Testis (tissue), 3 donors: ENCODE measurements around the gene LRPAP1. TPM values are rescaled to one million over a fixed set of nuclear protein-coding genes. Genes with fewer than 3 reads are reported as not detected.
"Not testable (repeated sequence)": the region's sequence is repeated elsewhere in the genome, so short reads cannot be mapped to it uniquely, and the experiment has no call there.

ENCODE experiments used
- DNase-seq: peaks from one replicate; pipeline ENCODE4 v3.0.0-alpha.2; 2019
- H3K27ac ChIP-seq, 2 donors: fragments of 200-600 bp; sonication (generic); one replicate each; pipeline ENCODE4 v1.5.1; 2019
- H3K27me3 ChIP-seq: fragments of 200-600 bp; sonication (generic); one replicate; pipeline ENCODE4 v1.5.1; 2019
- H3K36me3 ChIP-seq: fragments of 200-600 bp; sonication (generic); one replicate; pipeline ENCODE4 v1.5.1; 2017; ENCODE audit warnings: low read depth; ENCODE audit errors: missing control alignments
- H3K4me1 ChIP-seq: fragments of 200-600 bp; sonication (generic); one replicate; pipeline ENCODE4 v1.5.1; 2019
- H3K4me3 ChIP-seq, 2 donors: fragments of 200-600 bp; sonication (generic); one replicate each; pipeline ENCODE4 v1.5.1; 2017 to 2019
- H3K9me3 ChIP-seq: fragments of 200-600 bp; sonication (generic); one replicate; pipeline ENCODE4 v1.5.1; 2017
- WGBS, 2 donors: methylation state at CpG; one replicate each; pipeline ENCODE4 v1.1.5; 2018; 5-methylcytosine and 5-hydroxymethylcytosine counted together
- intact Hi-C: fragments of 100-400 bp; cut with DNase I; formaldehyde crosslinking; loops from one replicate; pipeline ENCODE4 v1.15.1; 2023; ENCODE audit warnings: low total_unique reads
- polyA plus RNA-seq: library from polyadenylated mRNA; stranded (reverse); fragments of 350-450 nt; fragmentation: Illumina TruSeq; extraction: RNeasy Lipid Tissue Mini Kit (QIAGEN cat#74804); gene quantifications from one replicate; pipeline ENCODE4 v1.2.3, GENCODE V29; 2014; ENCODE audit warnings: low read depth, low replicate concordance; ENCODE audit not compliant: insufficient read depth
- total RNA-seq, 2 donors: library from RNA; depleted of rRNA; stranded (reverse); fragments of >200 nt; gene quantifications; one replicate each; pipeline ENCODE4 v1.2.3, GENCODE V29; 2016

Gene LRPAP1
- total and polyA plus RNA-seq, 3 donors from 2014 or later, result 179 to 337 (median 279) TPM

GRCh38 chr4:3556244-3556867, 24.1 kb upstream of the LRPAP1 start:
- DNase-seq, intact Hi-C loops: not testable (repeated sequence)

GRCh38 chr4:3555459-3556070, 23.3 kb upstream of the LRPAP1 start:
- DNase-seq, H3K4me3 ChIP-seq, H3K27me3 ChIP-seq, H3K36me3 ChIP-seq, H3K4me1 ChIP-seq, intact Hi-C loops, H3K9me3 ChIP-seq, H3K27ac ChIP-seq: not testable (repeated sequence)
- 84 to 88% methylated on average over 11 to 18 of the region's 18 CpGs for WGBS, 2 donors

More at GRCh38 chr4:3556244-3556867, 24.1 kb upstream of the LRPAP1 start:
- H3K36me3 ChIP-seq, H3K4me3 ChIP-seq, H3K27ac ChIP-seq, H3K4me1 ChIP-seq, H3K27me3 ChIP-seq, H3K9me3 ChIP-seq: not testable (repeated sequence)
- WGBS, 2 donors, result 87 to 92% methylated on average over 12 to 13 of the region's 17 CpGs

GRCh38 chr4:3551366-3551765, 19.1 kb upstream of the LRPAP1 start:
- 93 to 100% methylated on average over 3 to 4 of the region's 7 CpGs for WGBS, 2 donors
- H3K4me3 ChIP-seq, H3K36me3 ChIP-seq, intact Hi-C loops, H3K27me3 ChIP-seq, DNase-seq, H3K9me3 ChIP-seq, H3K27ac ChIP-seq, H3K4me1 ChIP-seq: not testable (repeated sequence)

- H3K4me1 ChIP-seq, H3K36me3 ChIP-seq, intact Hi-C loops, H3K27ac ChIP-seq, H3K27me3 ChIP-seq, DNase-seq, H3K9me3 ChIP-seq, H3K4me3 ChIP-seq: not testable (repeated sequence)
- 94 to 95% methylated on average over 8 to 12 of the region's 12 CpGs for WGBS, 2 donors
Observed at GRCh38 chr4:3550792-3551325, 18.6 kb upstream of the LRPAP1 start.

- WGBS, 2 donors, result 89 to 100% methylated on average over 2 to 6 of the region's 6 CpGs
Observed at GRCh38 chr4:3550041-3550440, 17.8 kb upstream of the LRPAP1 start.

GRCh38 chr4:3549694-3550001, 17.4 kb upstream of the LRPAP1 start:
- WGBS, 2 donors, result 92% methylated on average over 6 of the region's 6 CpGs; no CpG with 5 or more reads in 1 of the 2 donors
- intact Hi-C loops, H3K9me3 ChIP-seq, H3K4me3 ChIP-seq, DNase-seq, H3K4me1 ChIP-seq, H3K36me3 ChIP-seq, H3K27ac ChIP-seq, H3K27me3 ChIP-seq: not testable (repeated sequence)

More at GRCh38 chr4:3550041-3550440, 17.8 kb upstream of the LRPAP1 start:
- H3K27ac ChIP-seq, H3K4me3 ChIP-seq, H3K36me3 ChIP-seq, DNase-seq, H3K27me3 ChIP-seq, H3K4me1 ChIP-seq, intact Hi-C loops, H3K9me3 ChIP-seq: not testable (repeated sequence)

- WGBS, 2 donors, result 75 to 84% methylated on average over 11 to 20 of the region's 21 CpGs
- H3K27ac ChIP-seq, intact Hi-C loops, H3K36me3 ChIP-seq, H3K4me3 ChIP-seq, H3K4me1 ChIP-seq, H3K9me3 ChIP-seq, DNase-seq, H3K27me3 ChIP-seq: not testable (repeated sequence)
Observed at GRCh38 chr4:3548991-3549693, 16.9 kb upstream of the LRPAP1 start.

- H3K36me3 ChIP-seq, intact Hi-C loops, DNase-seq, H3K9me3 ChIP-seq, H3K4me1 ChIP-seq, H3K4me3 ChIP-seq, H3K27me3 ChIP-seq, H3K27ac ChIP-seq: not testable (repeated sequence)
- 47 to 50% methylated on average over 4 of the region's 4 CpGs for WGBS, 2 donors
Observed at GRCh38 chr4:3546721-3547120, 14.5 kb upstream of the LRPAP1 start.

GRCh38 chr4:3545351-3545750, 13.1 kb upstream of the LRPAP1 start:
- H3K27ac ChIP-seq, H3K27me3 ChIP-seq, H3K4me1 ChIP-seq, intact Hi-C loops, H3K36me3 ChIP-seq, H3K4me3 ChIP-seq, H3K9me3 ChIP-seq, DNase-seq: not testable (repeated sequence)
- WGBS, 2 donors, result 86 to 97% methylated on average over 4 to 8 of the region's 8 CpGs

GRCh38 chr4:3544259-3545025, 12.2 kb upstream of the LRPAP1 start:
- intact Hi-C loops, H3K4me3 ChIP-seq, H3K4me1 ChIP-seq, H3K36me3 ChIP-seq, DNase-seq, H3K27ac ChIP-seq, H3K27me3 ChIP-seq, H3K9me3 ChIP-seq: not testable (repeated sequence)
- WGBS, 2 donors, result 77 to 81% methylated on average over 15 to 22 of the region's 22 CpGs

GRCh38 chr4:3543415-3543814, 11.2 kb upstream of the LRPAP1 start:
- DNase-seq, H3K4me1 ChIP-seq, intact Hi-C loops, H3K9me3 ChIP-seq, H3K36me3 ChIP-seq, H3K27me3 ChIP-seq, H3K27ac ChIP-seq, H3K4me3 ChIP-seq: not testable (repeated sequence)
- WGBS, 2 donors, result 49 to 54% methylated on average over 6 to 8 of the region's 8 CpGs
